Astrocyte (in vitro differentiated cells and primary cell): ENCODE results near the gene PLLP. TPM values are rescaled to one million over a fixed set of nuclear protein-coding genes. Genes with fewer than 3 reads are reported as not detected.

Experiments
- DNase-seq: peaks from one replicate; pipeline ENCODE4 v3.0.0-alpha.2; 2010; ENCODE audit warnings: low read depth
- FAIRE-seq: peaks from 2 replicates; lab custom pipeline; 2011; peaks lifted over from hg19 to GRCh38; lab: Jason Lieb, UNC
- H2AFZ ChIP-seq: 2 replicates; pipeline ENCODE4 v1.6.0; 2012; ENCODE audit warnings: low read depth, low read length, inconsistent platforms
- H3K27ac ChIP-seq: 2 replicates; pipeline ENCODE4 v1.5.1; 2011; ENCODE audit warnings: low read depth, low read length, inconsistent platforms
- H3K27me3 ChIP-seq: 2 replicates; pipeline ENCODE4 v1.6.0; 2011; ENCODE audit warnings: low read length, inconsistent platforms; ENCODE audit not compliant: insufficient read depth
- H3K36me3 ChIP-seq: 2 replicates; pipeline ENCODE4 v1.5.1; 2011; ENCODE audit warnings: low read length, inconsistent platforms; ENCODE audit not compliant: insufficient read depth
- H3K4me1 ChIP-seq: 2 replicates; pipeline ENCODE4 v1.5.1; 2011; ENCODE audit warnings: low read length, inconsistent platforms; ENCODE audit not compliant: insufficient read depth
- H3K4me2 ChIP-seq: 2 replicates; pipeline ENCODE4 v1.6.0; 2012; ENCODE audit warnings: low read length, inconsistent platforms
- H3K4me3 ChIP-seq: 2 replicates; pipeline ENCODE4 v1.5.1; 2011; ENCODE audit warnings: low read depth, mild to moderate bottlenecking, low read length, inconsistent platforms; ENCODE audit not compliant: insufficient read depth
- H3K79me2 ChIP-seq: 2 replicates; pipeline ENCODE4 v1.6.0; 2012; ENCODE audit warnings: mild to moderate bottlenecking, low read length, inconsistent platforms; ENCODE audit not compliant: insufficient read depth
- H3K9ac ChIP-seq: 2 replicates; pipeline ENCODE4 v1.6.0; 2012; ENCODE audit warnings: mild to moderate bottlenecking, low read length, inconsistent platforms
- H3K9me3 ChIP-seq: 2 replicates; pipeline ENCODE4 v1.5.1; 2012; ENCODE audit warnings: low read depth, mild to moderate bottlenecking, low read length, inconsistent platforms; ENCODE audit not compliant: insufficient read depth
- H4K20me1 ChIP-seq: 2 replicates; pipeline ENCODE4 v1.6.0; 2012; ENCODE audit warnings: low read length, inconsistent platforms; ENCODE audit not compliant: insufficient read depth
- H3K27ac Mint-ChIP-seq: one replicate; pipeline ENCODE4 v1.8.0; 2021; ENCODE audit warnings: mild to moderate bottlenecking, mixed read lengths; ENCODE audit not compliant: unreplicated experiment
- H3K27me3 Mint-ChIP-seq: one replicate; pipeline ENCODE4 v1.8.0; 2021; ENCODE audit warnings: low read depth, mixed read lengths; ENCODE audit not compliant: unreplicated experiment
- H3K36me3 Mint-ChIP-seq: one replicate; pipeline ENCODE4 v1.8.0; 2021; ENCODE audit warnings: low read depth, mixed read lengths; ENCODE audit not compliant: unreplicated experiment
- H3K4me1 Mint-ChIP-seq: one replicate; pipeline ENCODE4 v1.8.0; 2021; ENCODE audit warnings: low read depth, mixed read lengths; ENCODE audit not compliant: unreplicated experiment
- H3K4me3 Mint-ChIP-seq: one replicate; pipeline ENCODE4 v1.8.0; 2021; ENCODE audit warnings: mild to moderate bottlenecking, moderate library complexity, mixed read lengths; ENCODE audit not compliant: unreplicated experiment
- H3K9me3 Mint-ChIP-seq: one replicate; pipeline ENCODE4 v1.8.0; 2021; ENCODE audit warnings: mild to moderate bottlenecking, mixed read lengths; ENCODE audit not compliant: unreplicated experiment
- CTCF ChIP-seq: IDR thresholded peaks from 2 replicates; pipeline ENCODE4 v1.5.1; 2011; ENCODE audit warnings: low read depth, mild to moderate bottlenecking, inconsistent platforms, low read length, moderate library complexity; ENCODE audit not compliant: insufficient read depth
- EZH2 ChIP-seq: IDR thresholded peaks from 2 replicates; pipeline ENCODE4 v1.6.1; 2012; ENCODE audit warnings: mild to moderate bottlenecking, low read length, inconsistent platforms; ENCODE audit not compliant: insufficient read depth
- total RNA-seq: library from RNA; stranded (reverse); gene quantifications from 2 replicates; pipeline ENCODE4 v1.2.1, GENCODE V29; 2021

PLLP gene
- total RNA-seq, 1 donor from 2014 or later, result 0.93 TPM

GRCh38 chr16:57240851-57241250 is 43.6 kb downstream of the PLLP start:
- Histone ChIP-seq H3K27ac (no peak overlapping the region), H3K4me2 (no peak overlapping the region), H3K4me3 (no peak overlapping the region), H3K36me3 (peaks cover 20% of the 10 kb centered on the region), H3K79me2 (peaks cover 8% of the 10 kb centered on the region), H3K9ac (no peak overlapping the region), H2AFZ (no peak overlapping the region), H3K4me1 (peaks cover 7% of the 10 kb centered on the region), H3K27me3 (no peaks in the 10 kb centered on the region), H3K9me3 (no peaks in the 10 kb centered on the region), H4K20me1 (no peaks in the 10 kb centered on the region)
- Mint-ChIP-seq H3K27me3 (no peaks in the 10 kb centered on the region), H3K4me3 (no peak overlapping the region), H3K4me1 (peaks cover 5% of the 10 kb centered on the region), H3K27ac (no peak overlapping the region), H3K9me3 (no peaks in the 10 kb centered on the region), H3K36me3 (peaks cover 24% of the 10 kb centered on the region)
- no peak for TF ChIP-seq EZH2
- TF ChIP-seq CTCF, result no peak
- DNase-seq, result no peak
- FAIRE-seq, result no peak

GRCh38 chr16:57239107-57239506 is 45.4 kb downstream of the PLLP start:
- Histone ChIP-seq H3K36me3 (peaks cover 23% of the 10 kb centered on the region), H3K4me3 (no peak overlapping the region), H2AFZ (no peak overlapping the region), H3K27me3 (no peaks in the 10 kb centered on the region), H3K27ac (no peak overlapping the region), H3K79me2 (no peaks in the 10 kb centered on the region), H3K9me3 (no peaks in the 10 kb centered on the region), H4K20me1 (peaks cover 6% of the 10 kb centered on the region), H3K4me1 (peaks cover 10% of the 10 kb centered on the region), H3K9ac (no peak overlapping the region), H3K4me2 (no peak overlapping the region)
- Mint-ChIP-seq H3K27ac (no peak overlapping the region), H3K4me3 (no peak overlapping the region), H3K9me3 (no peaks in the 10 kb centered on the region), H3K27me3 (no peaks in the 10 kb centered on the region), H3K36me3 (peaks cover 29% of the 10 kb centered on the region), H3K4me1 (peaks cover 11% of the 10 kb centered on the region)
- no peak for DNase-seq
- FAIRE-seq, result no peak
- no peak for TF ChIP-seq EZH2
- no peak for TF ChIP-seq CTCF

- H3K36me3 Mint-ChIP-seq, result peaks cover 33% of the 10 kb centered on the region
Measured at GRCh38 chr16:57238682-57239081, 45.8 kb downstream of the PLLP start.

More at GRCh38 chr16:57238682-57239081, 45.8 kb downstream of the PLLP start:
- Histone ChIP-seq H3K27ac (no peak overlapping the region), H3K27me3 (no peaks in the 10 kb centered on the region), H3K4me1 (peaks cover 10% of the 10 kb centered on the region), H4K20me1 (peaks cover 6% of the 10 kb centered on the region), H3K36me3 (peaks cover 23% of the 10 kb centered on the region), H3K4me2 (no peak overlapping the region), H2AFZ (no peak overlapping the region), H3K4me3 (no peak overlapping the region), H3K9ac (no peak overlapping the region), H3K9me3 (no peaks in the 10 kb centered on the region), H3K79me2 (no peaks in the 10 kb centered on the region)
- Mint-ChIP-seq H3K9me3 (no peaks in the 10 kb centered on the region), H3K4me3 (no peak overlapping the region), H3K27ac (no peak overlapping the region), H3K4me1 (peaks cover 11% of the 10 kb centered on the region), H3K27me3 (no peaks in the 10 kb centered on the region)
- no peak for TF ChIP-seq CTCF
- TF ChIP-seq EZH2, result no peak
- DNase-seq (no peak), FAIRE-seq (no peak)
